ENCODE data around the gene ACSM5. TPM values are rescaled to one million over a fixed set of nuclear protein-coding genes. Genes with fewer than 3 reads are reported as not detected.
A peak's percentile ranks its signal among the peaks of the same experiment; 100 is the strongest.

Gene ACSM5, protein sequence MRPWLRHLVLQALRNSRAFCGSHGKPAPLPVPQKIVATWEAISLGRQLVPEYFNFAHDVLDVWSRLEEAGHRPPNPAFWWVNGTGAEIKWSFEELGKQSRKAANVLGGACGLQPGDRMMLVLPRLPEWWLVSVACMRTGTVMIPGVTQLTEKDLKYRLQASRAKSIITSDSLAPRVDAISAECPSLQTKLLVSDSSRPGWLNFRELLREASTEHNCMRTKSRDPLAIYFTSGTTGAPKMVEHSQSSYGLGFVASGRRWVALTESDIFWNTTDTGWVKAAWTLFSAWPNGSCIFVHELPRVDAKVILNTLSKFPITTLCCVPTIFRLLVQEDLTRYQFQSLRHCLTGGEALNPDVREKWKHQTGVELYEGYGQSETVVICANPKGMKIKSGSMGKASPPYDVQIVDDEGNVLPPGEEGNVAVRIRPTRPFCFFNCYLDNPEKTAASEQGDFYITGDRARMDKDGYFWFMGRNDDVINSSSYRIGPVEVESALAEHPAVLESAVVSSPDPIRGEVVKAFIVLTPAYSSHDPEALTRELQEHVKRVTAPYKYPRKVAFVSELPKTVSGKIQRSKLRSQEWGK
- total RNA-seq: not detected in 2 replicates

DNA sequence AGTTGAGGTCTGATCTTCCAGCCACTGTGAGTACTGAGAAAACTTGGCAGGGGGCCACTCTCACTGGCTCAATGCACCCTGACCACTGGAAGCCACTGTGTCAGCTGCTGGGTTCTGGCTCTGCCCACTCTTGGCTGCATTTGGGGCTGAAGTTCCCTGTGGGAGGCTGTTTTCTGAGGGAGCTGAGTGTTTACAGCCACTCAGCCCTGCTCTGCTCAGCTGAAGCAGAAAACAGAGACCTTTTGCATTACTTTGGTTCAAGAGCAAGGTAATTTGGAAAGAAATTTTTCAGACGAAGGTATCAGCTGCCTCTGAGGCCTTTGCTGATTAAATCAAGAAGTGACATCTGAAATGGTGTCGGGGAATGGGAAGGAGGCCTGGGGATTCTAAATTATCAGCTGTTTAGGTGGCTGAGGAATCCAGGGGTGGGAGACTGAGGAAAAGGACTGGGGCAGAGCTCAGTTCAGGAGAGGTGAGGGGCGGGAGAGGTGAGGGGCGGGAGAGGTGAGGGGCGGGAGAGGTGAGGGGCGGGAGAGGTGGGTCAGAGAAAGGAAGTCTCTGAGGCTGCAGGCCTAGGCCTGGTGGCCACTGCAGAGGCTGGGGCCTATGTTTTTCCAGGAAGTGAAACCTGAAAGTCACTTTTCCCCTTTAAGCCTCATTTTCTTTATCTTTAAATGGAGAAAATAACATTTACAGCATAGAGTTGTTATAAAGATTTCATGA is at the start of gene ACSM5:
ACSM5 (plus strand) TSS at position 137 of the 723 bp plus-strand sequence. CDS start 1,951 bp downstream, outside the sequence.
- no peaks in the 10 kb centered on the region for H3K4me1 Mint-ChIP-seq (ENCODE audit: low read depth)
- DNase-seq (ENCODE audit: low spot score): no peak
- no peaks in the 10 kb centered on the region for H3K36me3 Mint-ChIP-seq (ENCODE audit: low read depth)
- H3K4me3 Mint-ChIP-seq (ENCODE audit: low read depth): no peak within 1 kb of the TSS
- H3K9me3 Mint-ChIP-seq: no peaks in the 10 kb centered on the region
- intact Hi-C loops (cut with micrococcal nuclease): no loop called here
- no peaks in the 10 kb centered on the region for H3K27me3 Mint-ChIP-seq (ENCODE audit: low read depth)
- no peak within 1 kb of the TSS for H3K27ac Mint-ChIP-seq

- intact Hi-C loops (cut with micrococcal nuclease): no loop called here
- Mint-ChIP-seq H3K4me1 (ENCODE audit: low read depth) (no peaks in the 10 kb centered on the region), H3K4me3 (ENCODE audit: low read depth) (no peak overlapping the region), H3K9me3 (no peaks in the 10 kb centered on the region), H3K27me3 (ENCODE audit: low read depth) (no peaks in the 10 kb centered on the region), H3K27ac (no peak overlapping the region), H3K36me3 (ENCODE audit: low read depth) (no peaks in the 10 kb centered on the region)
- DNase-seq (ENCODE audit: low spot score): no peak
These were observed 49.3 kb upstream of the ACSM5 start for GRCh38 chr16:20359997-20360396.

DNA sequence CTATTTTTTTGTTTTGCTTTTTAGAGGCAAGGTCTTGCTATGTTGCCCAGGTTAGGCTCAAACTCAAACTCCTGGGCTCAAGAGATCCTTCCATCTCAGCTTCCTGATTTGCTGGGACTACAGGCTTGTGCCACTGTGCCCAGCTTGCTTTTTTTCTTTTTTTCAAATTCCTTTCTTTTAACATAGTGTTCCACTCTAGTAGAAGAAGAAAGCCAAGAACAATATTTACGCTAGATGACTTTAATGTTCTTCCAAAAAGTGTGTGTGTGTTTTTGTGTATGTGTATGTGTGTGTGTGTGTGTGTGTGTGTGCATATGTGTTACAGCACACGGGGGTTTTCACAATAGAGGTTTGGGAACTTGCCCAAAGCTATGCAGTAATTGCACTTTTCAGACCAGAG is 46.1 kb upstream of the ACSM5 start:
- H3K4me3 Mint-ChIP-seq (ENCODE audit: low read depth): no peak overlapping the region
- DNase-seq (ENCODE audit: low spot score): no peak
- no peak overlapping the region for H3K27ac Mint-ChIP-seq
- no peaks in the 10 kb centered on the region for H3K27me3 Mint-ChIP-seq (ENCODE audit: low read depth)
- intact Hi-C loops (cut with micrococcal nuclease): no loop called here
- H3K9me3 Mint-ChIP-seq: no peaks in the 10 kb centered on the region
- H3K36me3 Mint-ChIP-seq (ENCODE audit: low read depth): no peaks in the 10 kb centered on the region
- no peaks in the 10 kb centered on the region for H3K4me1 Mint-ChIP-seq (ENCODE audit: low read depth)

DNA sequence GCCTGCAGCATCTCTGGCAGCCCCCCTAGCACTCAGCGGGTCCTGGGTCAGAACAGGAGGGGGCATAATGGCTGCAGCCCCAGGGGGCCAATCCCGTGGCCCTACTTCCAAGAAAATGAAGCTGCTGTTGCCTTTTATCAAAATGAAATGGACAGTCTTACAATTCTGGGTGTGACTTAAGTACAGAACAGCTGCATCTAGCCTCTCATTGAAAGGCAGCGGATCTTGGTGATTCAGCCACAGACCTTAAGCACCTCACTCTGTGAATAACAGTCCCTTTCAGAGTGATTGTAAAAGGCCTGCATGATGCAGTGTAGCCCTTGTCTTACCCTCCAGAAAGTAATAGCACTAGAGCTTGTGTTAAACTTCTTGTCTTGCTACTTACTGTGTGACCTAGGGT is 45.3 kb upstream of the ACSM5 start:
- H3K4me1 Mint-ChIP-seq (ENCODE audit: low read depth): no peaks in the 10 kb centered on the region
- no peak for DNase-seq (ENCODE audit: low spot score)
- no peak overlapping the region for H3K27ac Mint-ChIP-seq
- no peaks in the 10 kb centered on the region for H3K9me3 Mint-ChIP-seq
- intact Hi-C loops (cut with micrococcal nuclease): no loop called here
- H3K36me3 Mint-ChIP-seq (ENCODE audit: low read depth): no peaks in the 10 kb centered on the region
- H3K27me3 Mint-ChIP-seq (ENCODE audit: low read depth): no peaks in the 10 kb centered on the region
- no peak overlapping the region for H3K4me3 Mint-ChIP-seq (ENCODE audit: low read depth)

DNA sequence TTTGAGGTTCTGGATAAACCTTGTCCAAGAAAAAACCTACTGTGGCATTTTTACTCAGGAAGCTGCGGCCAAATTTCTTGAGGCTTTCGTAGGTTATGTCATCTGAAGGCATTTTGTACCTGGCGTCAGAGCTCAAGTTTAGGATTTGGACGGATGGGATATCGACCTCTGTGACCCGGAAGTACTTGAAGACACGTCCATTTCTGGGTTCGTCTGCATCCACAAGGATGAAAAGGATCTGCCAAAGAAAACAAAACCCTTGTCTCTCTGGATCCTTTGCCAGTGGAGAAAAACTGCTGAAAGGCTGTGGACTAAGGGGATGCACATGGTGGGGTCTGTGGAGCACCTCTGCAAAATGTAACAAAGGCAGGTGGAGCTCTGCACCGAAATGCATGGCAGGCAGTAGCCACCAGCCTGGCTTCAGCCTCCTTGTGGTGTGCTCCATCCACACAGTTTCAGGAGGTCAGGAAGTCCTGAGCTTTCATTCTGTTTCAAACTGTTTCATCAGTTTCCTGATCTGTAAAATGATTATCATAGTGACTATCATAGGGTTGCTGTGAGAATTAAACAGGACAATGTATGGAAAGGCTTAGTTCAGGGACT is 39.8 kb upstream of the ACSM5 start:
- no peaks in the 10 kb centered on the region for H3K27me3 Mint-ChIP-seq (ENCODE audit: low read depth)
- no peaks in the 10 kb centered on the region for H3K9me3 Mint-ChIP-seq
- H3K4me1 Mint-ChIP-seq (ENCODE audit: low read depth): no peaks in the 10 kb centered on the region
- intact Hi-C loops (cut with micrococcal nuclease): no loop called here
- H3K27ac Mint-ChIP-seq: no peak overlapping the region
- DNase-seq (ENCODE audit: low spot score): no peak
- no peaks in the 10 kb centered on the region for H3K36me3 Mint-ChIP-seq (ENCODE audit: low read depth)
- H3K4me3 Mint-ChIP-seq (ENCODE audit: low read depth): no peak overlapping the region

GRCh38 chr16:20372701-20373100 is 36.6 kb upstream of the ACSM5 start:
- Mint-ChIP-seq H3K27me3 (ENCODE audit: low read depth) (no peaks in the 10 kb centered on the region), H3K36me3 (ENCODE audit: low read depth) (no peaks in the 10 kb centered on the region), H3K4me3 (ENCODE audit: low read depth) (no peak overlapping the region), H3K9me3 (no peaks in the 10 kb centered on the region), H3K4me1 (ENCODE audit: low read depth) (no peaks in the 10 kb centered on the region), H3K27ac (no peak overlapping the region)
- DNase-seq (ENCODE audit: low spot score): no peak
- intact Hi-C loops (cut with micrococcal nuclease): no loop called here

DNA sequence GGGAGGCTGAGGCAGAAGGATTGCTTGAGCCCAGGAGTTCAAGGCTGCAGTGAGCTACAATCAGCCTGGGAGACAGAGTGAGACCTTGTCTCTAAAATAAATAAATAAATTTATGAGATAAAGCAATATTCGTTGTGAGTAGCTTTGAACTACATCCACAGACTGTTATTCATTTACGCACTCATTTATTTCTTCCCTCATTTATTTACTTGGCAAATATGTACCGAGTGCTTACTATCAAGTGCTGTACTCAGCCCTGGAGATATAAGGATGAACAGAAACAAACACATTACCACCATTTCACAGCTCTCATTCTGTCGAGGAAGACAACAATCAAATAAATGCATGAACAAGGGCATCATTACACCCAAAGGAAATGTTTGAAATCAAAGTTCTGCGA is 32.2 kb upstream of the ACSM5 start:
- Mint-ChIP-seq H3K4me1 (ENCODE audit: low read depth) (no peaks in the 10 kb centered on the region), H3K36me3 (ENCODE audit: low read depth) (no peaks in the 10 kb centered on the region), H3K27me3 (ENCODE audit: low read depth) (no peaks in the 10 kb centered on the region), H3K9me3 (no peaks in the 10 kb centered on the region), H3K4me3 (ENCODE audit: low read depth) (no peak overlapping the region), H3K27ac (no peak overlapping the region)
- DNase-seq (ENCODE audit: low spot score): no peak
- intact Hi-C loops (cut with micrococcal nuclease): no loop called here

DNA sequence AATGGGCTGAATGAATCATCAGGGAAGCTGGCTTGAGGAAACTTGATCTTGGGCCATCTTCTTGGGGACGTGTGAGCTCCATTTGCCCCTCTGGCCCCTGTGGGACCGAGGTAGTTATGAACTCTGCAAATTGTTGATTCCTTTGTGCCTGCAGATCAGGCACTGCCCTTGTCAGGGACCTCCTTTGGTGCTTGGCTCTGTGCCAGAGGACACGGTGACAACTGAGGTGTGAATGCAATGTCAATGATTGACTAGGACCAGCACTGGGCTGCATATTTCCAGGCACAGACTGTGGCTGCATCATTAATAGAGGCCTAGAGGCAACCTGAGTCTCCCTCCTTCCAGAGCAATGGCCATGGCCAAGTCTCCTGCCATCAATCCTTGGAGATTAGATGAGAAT is 28.6 kb upstream of the ACSM5 start:
- Mint-ChIP-seq H3K36me3 (ENCODE audit: low read depth) (no peaks in the 10 kb centered on the region), H3K4me3 (ENCODE audit: low read depth) (no peak overlapping the region), H3K4me1 (ENCODE audit: low read depth) (no peaks in the 10 kb centered on the region), H3K9me3 (no peaks in the 10 kb centered on the region), H3K27me3 (ENCODE audit: low read depth) (no peaks in the 10 kb centered on the region), H3K27ac (no peak overlapping the region)
- DNase-seq (ENCODE audit: low spot score): no peak
- intact Hi-C loops (cut with micrococcal nuclease): no loop called here

DNA sequence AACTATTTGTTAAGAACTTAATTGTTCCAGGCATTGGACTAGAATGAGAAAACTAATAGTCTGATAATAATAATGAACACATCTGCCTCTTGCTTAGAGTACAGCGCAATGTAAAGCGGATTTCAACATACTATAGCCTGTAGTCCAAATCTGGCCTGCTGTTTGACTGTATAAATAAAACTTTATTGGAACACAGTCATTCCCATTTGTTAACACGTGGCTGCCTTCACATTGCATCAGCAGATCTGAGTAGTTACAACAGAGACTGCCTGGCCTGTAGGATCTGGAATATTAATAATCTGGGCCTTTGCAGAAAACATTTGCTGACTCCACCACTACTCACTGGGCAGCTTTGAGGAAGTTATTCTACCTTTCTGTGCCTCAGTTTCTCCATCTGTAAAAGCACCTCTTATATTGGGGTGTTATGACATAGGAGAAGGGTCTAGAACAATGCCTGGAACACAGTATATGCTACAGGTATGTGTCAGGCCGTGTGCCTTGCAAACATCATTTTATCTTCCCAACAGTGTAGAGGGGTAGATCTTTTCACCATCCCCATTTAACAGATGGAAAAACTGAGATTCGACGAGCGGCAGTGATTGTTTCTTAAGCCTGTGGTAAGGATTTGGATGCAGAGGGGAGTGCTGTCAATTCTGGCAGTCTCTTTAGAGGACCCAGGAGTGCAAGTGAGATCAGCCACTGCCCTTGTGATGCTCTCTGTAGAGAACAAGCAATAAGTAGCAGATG is 27.0 kb upstream of the ACSM5 start:
- Mint-ChIP-seq H3K27me3 (ENCODE audit: low read depth) (peaks cover 4% of the 10 kb centered on the region), H3K4me1 (ENCODE audit: low read depth) (no peaks in the 10 kb centered on the region), H3K36me3 (ENCODE audit: low read depth) (no peaks in the 10 kb centered on the region), H3K4me3 (ENCODE audit: low read depth) (no peak overlapping the region), H3K27ac (no peak overlapping the region), H3K9me3 (no peaks in the 10 kb centered on the region)
- no peak for DNase-seq (ENCODE audit: low spot score)
- intact Hi-C loops (cut with micrococcal nuclease): no loop called here

DNA sequence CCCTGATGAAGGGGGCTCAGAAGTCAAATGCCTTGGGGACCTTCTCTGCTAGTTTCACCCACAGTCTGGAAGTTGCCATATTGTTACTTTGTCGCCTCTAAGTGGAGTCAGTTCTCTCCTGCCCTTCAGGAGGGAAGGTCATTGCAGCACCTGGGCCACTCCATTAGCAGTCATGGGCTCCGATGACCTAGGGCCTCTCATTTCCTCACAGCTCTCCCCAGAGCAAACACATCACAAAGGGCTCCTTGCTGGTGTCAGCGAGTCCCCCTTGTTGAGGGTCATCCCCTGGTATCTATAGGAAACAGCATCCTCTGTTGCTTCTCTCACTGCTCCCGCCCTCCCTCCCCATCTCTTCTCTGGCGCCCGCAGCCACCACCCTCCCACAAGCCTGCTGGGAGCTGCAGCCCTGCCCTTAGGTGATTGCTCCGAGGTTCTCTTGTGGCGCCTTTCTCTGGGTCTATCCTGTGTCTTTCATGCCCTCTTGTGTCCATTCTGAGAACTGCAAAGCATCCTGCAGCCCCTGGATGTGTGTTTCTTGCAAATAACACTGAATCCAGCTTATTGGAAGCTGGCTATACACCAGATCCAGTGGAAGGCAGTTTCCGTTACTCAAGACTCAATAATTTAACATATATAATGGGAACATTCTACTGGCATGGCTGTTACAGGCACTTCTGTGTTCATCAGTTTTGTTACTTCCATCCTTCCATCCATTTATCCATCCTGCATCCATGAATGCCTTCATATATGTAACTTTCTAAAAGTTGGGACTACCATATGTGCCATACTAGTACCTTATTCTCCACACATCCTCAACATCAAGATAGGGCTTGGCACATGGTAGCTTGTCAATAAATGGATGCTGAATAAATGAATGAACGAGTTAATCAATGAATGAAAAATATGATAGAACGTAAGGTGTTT is 26.0 kb upstream of the ACSM5 start:
- Mint-ChIP-seq H3K36me3 (ENCODE audit: low read depth) (no peaks in the 10 kb centered on the region), H3K27me3 (ENCODE audit: low read depth) (peaks cover 4% of the 10 kb centered on the region), H3K27ac (no peak overlapping the region), H3K9me3 (no peaks in the 10 kb centered on the region), H3K4me1 (ENCODE audit: low read depth) (no peaks in the 10 kb centered on the region), H3K4me3 (ENCODE audit: low read depth) (no peak overlapping the region)
- intact Hi-C loops (cut with micrococcal nuclease): loop anchor here (1.0 kb wide), 1 partner anchor 476 kb away; no protein-coding TSS in a partner anchor
- peak; percentile 17 for DNase-seq (ENCODE audit: low spot score)

DNA sequence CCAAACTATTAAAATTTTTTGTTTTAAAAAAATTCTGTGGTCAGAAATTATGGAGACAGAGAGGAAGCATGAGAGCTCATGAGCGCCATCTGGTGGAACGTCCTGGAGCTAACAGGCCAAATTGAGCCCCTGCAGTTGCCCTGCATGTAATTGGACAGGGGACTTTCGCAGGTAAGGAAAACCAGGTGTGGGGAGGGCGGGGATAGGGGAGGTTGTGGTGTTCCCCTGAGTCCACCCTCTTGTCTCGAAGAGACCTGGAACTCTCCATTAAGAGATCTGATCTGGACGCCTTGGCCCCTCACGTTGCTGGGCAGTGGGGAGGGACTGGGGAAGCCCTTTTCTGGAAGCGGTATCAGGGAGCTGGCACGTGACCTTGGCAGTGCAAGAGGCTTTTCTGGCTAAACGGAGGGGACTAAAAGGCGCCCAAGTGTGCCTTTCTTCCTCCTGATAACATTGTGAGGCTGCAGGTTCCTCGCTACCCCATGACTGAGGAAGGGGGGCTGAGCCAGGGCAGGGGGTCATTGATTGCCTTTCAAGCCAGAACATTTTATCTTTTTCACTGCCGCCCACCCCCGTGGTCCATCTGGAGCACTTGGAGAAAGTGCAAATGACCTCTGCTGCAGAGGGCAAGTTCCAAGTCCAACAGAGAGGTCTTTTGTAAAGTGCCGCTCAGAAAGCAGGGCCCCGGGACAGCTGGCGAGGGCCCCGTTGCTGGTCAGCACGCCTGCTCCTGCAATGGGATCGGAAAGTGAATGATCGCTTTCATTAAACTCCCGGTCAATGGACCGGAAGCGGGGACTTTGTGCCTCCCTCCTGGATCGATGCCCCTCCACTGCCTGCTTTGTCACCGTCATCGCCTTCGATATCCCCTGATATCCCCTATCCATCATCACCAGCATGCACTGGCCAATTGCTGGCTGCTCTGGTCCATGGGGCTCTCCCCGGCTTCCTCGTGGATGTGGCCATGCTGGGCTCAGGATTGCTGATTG is 23.2 kb upstream of the ACSM5 start:
- H3K4me1 Mint-ChIP-seq (ENCODE audit: low read depth): no peaks in the 10 kb centered on the region
- no peaks in the 10 kb centered on the region for H3K36me3 Mint-ChIP-seq (ENCODE audit: low read depth)
- peak; percentile 10 for DNase-seq (ENCODE audit: low spot score)
- no peaks in the 10 kb centered on the region for H3K9me3 Mint-ChIP-seq
- no peak overlapping the region for H3K27ac Mint-ChIP-seq
- no peak overlapping the region for H3K4me3 Mint-ChIP-seq (ENCODE audit: low read depth)
- H3K27me3 Mint-ChIP-seq (ENCODE audit: low read depth): peaks cover 4% of the 10 kb centered on the region
- intact Hi-C loops (cut with micrococcal nuclease): no loop called here

Measured in activated T-helper 2 cell treated with anti-CD3 and anti-CD28 coated beads, Interferon-gamma antibody, Interleukin-2, Interleukin-4, amounts not matched to agents 10 μg/mL and 5 μg/mL and 100 μg/mL, durations not matched to agents 14 hours and 24 hours and 36 hours (primary cell).